ENCODE results near the gene DCD.
A peak's percentile ranks its signal among the peaks of the same experiment; 100 is the strongest.

DCD gene

GRCh38 chr12:54629925-54630324, 18.2 kb downstream of the DCD start:
- TF ChIP-seq, protein P1, sequence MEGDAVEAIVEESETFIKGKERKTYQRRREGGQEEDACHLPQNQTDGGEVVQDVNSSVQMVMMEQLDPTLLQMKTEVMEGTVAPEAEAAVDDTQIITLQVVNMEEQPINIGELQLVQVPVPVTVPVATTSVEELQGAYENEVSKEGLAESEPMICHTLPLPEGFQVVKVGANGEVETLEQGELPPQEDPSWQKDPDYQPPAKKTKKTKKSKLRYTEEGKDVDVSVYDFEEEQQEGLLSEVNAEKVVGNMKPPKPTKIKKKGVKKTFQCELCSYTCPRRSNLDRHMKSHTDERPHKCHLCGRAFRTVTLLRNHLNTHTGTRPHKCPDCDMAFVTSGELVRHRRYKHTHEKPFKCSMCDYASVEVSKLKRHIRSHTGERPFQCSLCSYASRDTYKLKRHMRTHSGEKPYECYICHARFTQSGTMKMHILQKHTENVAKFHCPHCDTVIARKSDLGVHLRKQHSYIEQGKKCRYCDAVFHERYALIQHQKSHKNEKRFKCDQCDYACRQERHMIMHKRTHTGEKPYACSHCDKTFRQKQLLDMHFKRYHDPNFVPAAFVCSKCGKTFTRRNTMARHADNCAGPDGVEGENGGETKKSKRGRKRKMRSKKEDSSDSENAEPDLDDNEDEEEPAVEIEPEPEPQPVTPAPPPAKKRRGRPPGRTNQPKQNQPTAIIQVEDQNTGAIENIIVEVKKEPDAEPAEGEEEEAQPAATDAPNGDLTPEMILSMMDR (IDR thresholded peaks at IDR 0.05; ENCODE audit: low read depth, low read length): no peak
- in situ Hi-C loops (cut with HindIII; ENCODE audit: low sequenced_read_pairs): no loop called here

GRCh38 chr12:54628186-54628846, 19.8 kb downstream of the DCD start:
- DNase-seq (ENCODE audit: low read depth, low spot score): no peak
- no peak overlapping the region for H3K4me3 ChIP-seq (ENCODE audit: low read depth, low read length)
- TF ChIP-seq, protein P1 (IDR thresholded peaks at IDR 0.05; ENCODE audit: low read depth, low read length): no peak
- in situ Hi-C loops (cut with HindIII; ENCODE audit: low sequenced_read_pairs): no loop called here

More at GRCh38 chr12:54629925-54630324, 18.2 kb downstream of the DCD start:
- no peak overlapping the region for H3K4me3 ChIP-seq (ENCODE audit: low read depth, low read length)
- no peak for DNase-seq (ENCODE audit: low read depth, low spot score)

- TF ChIP-seq, protein P1 (IDR thresholded peaks at IDR 0.05; ENCODE audit: low read depth, low read length): no peak
- in situ Hi-C loops (cut with HindIII; ENCODE audit: low sequenced_read_pairs): no loop called here
- H3K4me3 ChIP-seq (ENCODE audit: low read depth, low read length): no peak overlapping the region
- no peak for DNase-seq (ENCODE audit: low read depth, low spot score)
Observed at GRCh38 chr12:54627304-54627703, 20.9 kb downstream of the DCD start.

- TF ChIP-seq, protein P1 (IDR thresholded peaks at IDR 0.05; ENCODE audit: low read depth, low read length): no peak
- H3K4me3 ChIP-seq (ENCODE audit: low read depth, low read length): no peak overlapping the region
- no peak for DNase-seq (ENCODE audit: low read depth, low spot score)
- in situ Hi-C loops (cut with HindIII; ENCODE audit: low sequenced_read_pairs): no loop called here
Observed at GRCh38 chr12:54625598-54625997, 22.6 kb downstream of the DCD start.

- TF ChIP-seq, protein P1 (IDR thresholded peaks at IDR 0.05; ENCODE audit: low read depth, low read length): no peak
- in situ Hi-C loops (cut with HindIII; ENCODE audit: low sequenced_read_pairs): no loop called here
- H3K4me3 ChIP-seq (ENCODE audit: low read depth, low read length): no peak overlapping the region
- no peak for DNase-seq (ENCODE audit: low read depth, low spot score)
Observed at GRCh38 chr12:54624315-54625279, 23.6 kb downstream of the DCD start.

DNA sequence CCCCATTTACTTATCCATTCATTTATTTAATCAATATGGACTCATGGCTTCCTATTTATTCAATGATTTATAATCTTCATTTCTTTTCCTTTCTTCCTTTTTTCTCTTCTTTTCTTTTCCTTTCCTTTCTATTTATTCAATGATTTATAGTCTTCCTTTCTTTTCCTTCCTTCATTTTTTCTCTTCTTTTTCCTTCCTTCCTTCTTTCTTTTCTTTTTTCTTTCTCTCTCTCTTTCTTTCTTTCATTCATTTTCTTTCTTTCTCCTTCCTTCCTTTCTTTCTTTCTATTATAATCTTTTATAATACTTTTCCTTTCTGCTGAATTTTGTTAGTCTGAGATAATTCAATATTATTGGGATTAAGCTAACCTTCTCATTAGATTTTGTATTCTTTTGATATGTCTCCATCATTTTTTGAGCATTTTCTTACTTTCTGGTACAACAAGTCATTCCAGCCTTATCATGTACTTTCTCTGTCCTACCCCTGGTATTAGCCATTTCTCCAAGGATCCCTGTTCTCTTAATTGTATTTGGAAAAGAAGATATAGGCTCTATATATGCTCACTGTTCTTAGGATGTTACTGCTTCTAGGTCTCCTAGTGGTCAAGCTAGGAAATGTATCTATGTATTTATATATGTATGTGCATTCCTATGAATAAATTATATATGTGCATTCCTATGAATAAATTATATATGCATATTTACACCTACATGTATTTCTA, 25.5 kb downstream of the DCD start:
- DNase-seq (ENCODE audit: low read depth, low spot score): no peak
- TF ChIP-seq, protein P1 (IDR thresholded peaks at IDR 0.05; ENCODE audit: low read depth, low read length): peak; percentile 27
- in situ Hi-C loops (cut with HindIII; ENCODE audit: low sequenced_read_pairs): no loop called here
- H3K4me3 ChIP-seq (ENCODE audit: low read depth, low read length): no peak overlapping the region

Measured in astrocyte of the spinal cord (primary cell).